Epithelial cell of proximal tubule (primary cell): Measurements from ENCODE around the gene ZNF232. TPM values are rescaled to one million over a fixed set of nuclear protein-coding genes. Genes with fewer than 3 reads are reported as not detected.
A peak's percentile ranks its signal among the peaks of the same experiment; 100 is the strongest.
"Not testable (repeated sequence)": the region's sequence is repeated elsewhere in the genome, so short reads cannot be mapped to it uniquely, and the experiment has no call there.

ENCODE experiments used
- DNase-seq: peaks from one replicate; pipeline ENCODE4 v3.0.0-alpha.2; 2011; ENCODE audit warnings: low read depth
- H3K4me3 ChIP-seq: 2 replicates; pipeline ENCODE4 v1.5.1; 2011; ENCODE audit warnings: low read depth, mild to moderate bottlenecking, low read length
- total RNA-seq: library from RNA; depleted of rRNA; stranded (reverse); fragments of >200 nt; gene quantifications from 2 replicates; pipeline ENCODE4 v1.2.3, GENCODE V29; 2015
- TF ChIP-seq, protein P1 (sequence below): conservative IDR thresholded peaks from 2 replicates; pipeline ENCODE4 v1.5.1; 2012; ENCODE audit warnings: low read depth, mild to moderate bottlenecking, low read length

ZNF232 gene
- total RNA-seq = 5.4 and 8.7 TPM in 2 replicates

DNA sequence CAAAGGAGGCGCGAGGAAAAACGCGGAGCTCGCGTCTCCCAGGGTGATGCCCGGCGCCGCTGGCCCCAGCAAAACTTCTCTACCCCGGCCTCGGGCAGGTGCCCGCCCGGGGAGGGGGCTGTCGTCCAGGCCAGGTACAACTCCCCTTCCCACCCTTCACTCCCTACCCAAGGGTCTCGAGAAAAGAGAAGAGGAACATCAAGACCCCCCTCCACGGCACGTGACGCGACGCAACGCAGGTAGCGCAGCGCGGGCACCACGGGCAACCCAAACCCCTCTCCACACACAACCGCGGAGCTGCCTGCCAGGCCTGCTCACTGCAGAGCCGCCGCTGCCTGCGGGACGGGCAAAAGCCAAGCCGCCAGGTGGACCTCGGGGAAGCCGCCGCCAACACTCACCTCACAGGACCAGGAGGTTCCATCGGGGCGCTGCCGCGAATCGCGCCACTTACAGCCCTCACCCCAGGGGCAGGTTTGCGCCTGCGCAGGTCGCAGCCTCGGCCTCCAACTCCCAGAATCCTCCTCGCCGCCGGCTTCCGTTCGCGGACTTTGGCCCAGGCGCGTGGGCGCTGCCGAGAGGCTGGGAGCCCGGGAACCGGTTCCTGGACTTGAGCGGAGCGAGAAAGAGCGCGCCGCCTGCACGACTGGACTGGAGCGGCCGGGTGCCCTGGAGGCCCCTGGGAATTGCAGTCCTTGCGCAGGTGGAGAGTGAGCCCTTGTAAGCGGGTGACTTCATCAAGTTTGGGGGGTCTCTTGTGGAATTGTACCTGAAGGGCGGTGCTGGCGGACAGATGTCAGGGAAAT is at the start of gene ZNF232:
Gene ZNF232, minus strand, starts transcription at position 477 of the 803 bp plus-strand sequence. Its CDS starts 56 bp downstream, at position 421.
- DNase-seq = peak; percentile 46
- TF ChIP-seq, protein P1, sequence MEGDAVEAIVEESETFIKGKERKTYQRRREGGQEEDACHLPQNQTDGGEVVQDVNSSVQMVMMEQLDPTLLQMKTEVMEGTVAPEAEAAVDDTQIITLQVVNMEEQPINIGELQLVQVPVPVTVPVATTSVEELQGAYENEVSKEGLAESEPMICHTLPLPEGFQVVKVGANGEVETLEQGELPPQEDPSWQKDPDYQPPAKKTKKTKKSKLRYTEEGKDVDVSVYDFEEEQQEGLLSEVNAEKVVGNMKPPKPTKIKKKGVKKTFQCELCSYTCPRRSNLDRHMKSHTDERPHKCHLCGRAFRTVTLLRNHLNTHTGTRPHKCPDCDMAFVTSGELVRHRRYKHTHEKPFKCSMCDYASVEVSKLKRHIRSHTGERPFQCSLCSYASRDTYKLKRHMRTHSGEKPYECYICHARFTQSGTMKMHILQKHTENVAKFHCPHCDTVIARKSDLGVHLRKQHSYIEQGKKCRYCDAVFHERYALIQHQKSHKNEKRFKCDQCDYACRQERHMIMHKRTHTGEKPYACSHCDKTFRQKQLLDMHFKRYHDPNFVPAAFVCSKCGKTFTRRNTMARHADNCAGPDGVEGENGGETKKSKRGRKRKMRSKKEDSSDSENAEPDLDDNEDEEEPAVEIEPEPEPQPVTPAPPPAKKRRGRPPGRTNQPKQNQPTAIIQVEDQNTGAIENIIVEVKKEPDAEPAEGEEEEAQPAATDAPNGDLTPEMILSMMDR = no peak
- peak within 1 kb of the TSS; percentile 80 for H3K4me3 ChIP-seq

DNA sequence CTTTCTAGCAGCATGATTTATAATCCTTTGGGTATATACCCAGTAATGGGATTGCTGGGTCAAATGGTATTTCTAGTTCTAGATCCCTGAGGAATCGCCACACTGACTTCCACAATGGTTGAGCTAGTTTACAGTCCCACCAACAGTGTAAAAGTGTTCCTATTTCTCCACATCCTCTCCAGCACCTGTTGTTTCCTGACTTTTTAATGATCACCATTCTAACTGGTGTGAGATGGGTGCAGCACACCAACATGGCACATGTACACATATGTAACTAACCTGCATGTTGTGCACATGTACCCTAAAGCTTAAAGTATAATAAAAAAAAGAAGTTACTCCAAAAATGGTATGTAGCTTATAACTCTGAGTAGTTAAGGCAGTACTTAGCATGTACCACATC is 49.0 kb upstream of the ZNF232 start:
- not testable (repeated sequence) for H3K4me3 ChIP-seq, DNase-seq

DNA sequence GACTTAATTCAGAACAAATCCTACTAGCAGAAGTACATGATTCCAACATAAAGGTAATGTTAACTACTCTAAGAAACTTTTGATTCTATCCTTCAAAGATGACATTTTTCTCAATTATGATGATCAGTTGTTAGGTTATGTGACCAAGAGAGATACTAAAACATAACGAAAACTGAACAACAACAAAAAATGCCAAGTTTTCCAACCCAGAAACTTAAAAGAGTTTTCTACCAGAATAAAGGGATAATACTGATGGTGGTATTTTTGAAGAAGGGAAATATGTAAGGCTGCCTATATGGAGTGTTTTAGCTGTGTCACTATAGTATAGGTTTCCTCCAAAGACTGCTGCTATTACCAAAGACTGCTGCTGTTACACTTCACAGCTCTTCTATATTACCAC is 34.4 kb upstream of the ZNF232 start:
- not testable (repeated sequence) for DNase-seq, H3K4me3 ChIP-seq

DNA sequence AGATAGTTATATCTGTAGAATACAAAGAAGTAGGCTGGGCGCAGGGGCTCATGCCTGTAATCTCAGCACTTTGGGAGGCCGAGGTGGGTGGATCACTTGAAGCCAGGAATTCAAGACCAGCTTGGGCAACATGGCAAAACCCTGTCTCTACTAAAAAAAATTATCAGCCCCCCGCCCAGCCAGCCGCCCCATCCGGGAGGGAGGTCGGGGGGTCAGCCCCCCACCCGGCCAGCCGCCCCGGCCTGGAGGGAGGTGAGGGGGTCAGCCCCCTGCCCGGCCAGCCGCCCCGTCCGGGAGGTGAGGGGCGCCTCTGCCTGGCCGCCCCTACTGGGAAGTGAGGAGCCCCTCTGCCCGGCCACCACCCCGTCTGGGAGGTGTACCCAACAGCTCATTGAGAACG is 31.2 kb upstream of the ZNF232 start:
- DNase-seq, H3K4me3 ChIP-seq: not testable (repeated sequence)

DNA sequence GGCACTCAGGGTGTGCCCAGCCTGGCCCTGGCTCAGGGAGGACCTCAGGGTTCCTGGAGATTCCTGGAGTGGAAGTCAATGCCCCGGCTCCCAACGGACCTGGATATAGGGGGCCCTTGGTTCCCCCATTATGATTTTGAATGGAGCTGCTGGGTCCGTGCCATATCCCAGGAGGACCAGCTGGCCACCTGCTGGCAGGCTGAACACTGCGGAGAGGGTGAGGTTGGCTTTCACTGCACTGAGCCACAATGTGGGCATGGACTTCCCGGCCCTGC is 27.7 kb upstream of the ZNF232 start:
- H3K4me3 ChIP-seq = no peak overlapping the region
- TF ChIP-seq, protein P1 = no peak
- no peak for DNase-seq

DNA sequence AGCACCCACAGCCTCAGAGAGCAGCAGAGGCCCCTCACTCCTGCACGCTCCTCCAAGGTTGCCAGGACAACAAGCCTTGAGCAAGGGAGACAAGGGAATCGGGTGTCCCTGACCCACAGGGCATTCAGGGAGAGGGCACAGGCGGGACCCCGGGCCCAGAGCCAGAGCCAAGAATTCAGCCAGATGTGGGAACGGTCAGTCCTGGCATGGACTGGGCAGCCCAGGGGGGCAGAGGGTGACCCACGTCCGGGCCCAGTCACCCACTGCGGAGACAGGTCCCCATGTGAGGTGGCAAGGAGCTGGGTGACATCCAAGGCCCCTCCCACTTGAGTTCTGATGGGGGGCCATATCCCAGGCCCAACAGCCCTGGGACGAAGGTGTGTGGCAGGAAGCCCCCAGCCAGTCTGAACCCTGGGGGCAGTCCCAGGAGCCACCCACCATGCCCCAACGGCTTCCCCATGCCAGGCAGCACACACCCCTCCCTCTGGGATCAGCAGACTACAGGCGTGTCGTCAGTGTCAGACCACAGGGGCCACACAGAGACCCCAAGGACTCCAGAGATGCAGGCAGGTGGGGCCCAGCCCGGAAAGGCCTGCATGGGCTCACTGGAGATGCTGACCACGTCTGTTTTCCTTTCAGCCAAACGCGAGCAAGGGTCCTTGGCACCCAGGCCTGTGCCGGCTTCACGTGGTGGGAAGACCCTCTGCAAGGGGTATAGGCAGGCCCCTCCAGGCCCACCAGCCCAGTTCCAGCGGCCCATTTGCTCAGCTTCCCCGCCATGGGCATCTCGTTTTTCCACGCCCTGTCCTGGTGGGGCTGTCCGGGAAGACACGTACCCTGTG is 27.2 kb upstream of the ZNF232 start:
- H3K4me3 ChIP-seq = no peak overlapping the region
- no peak for DNase-seq
- TF ChIP-seq, protein P1 = no peak

DNA sequence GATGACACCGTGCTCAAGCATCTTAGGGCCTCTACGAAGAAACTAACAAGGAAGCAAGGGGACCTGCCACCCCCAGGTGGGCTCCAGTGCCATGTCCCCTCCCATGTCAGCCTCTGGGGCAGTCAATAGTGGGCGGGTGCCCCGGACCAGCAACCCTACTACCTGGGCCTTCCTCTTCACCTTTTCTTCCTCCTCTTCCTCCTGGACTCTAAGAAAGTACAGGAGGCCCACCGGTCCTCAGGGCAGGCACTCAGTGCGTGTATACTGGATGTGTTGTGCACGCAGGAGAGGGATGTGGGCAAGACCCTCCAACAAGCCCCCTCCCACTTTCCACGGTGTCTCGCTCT is 26.5 kb upstream of the ZNF232 start:
- not testable (repeated sequence) for H3K4me3 ChIP-seq, DNase-seq

DNA sequence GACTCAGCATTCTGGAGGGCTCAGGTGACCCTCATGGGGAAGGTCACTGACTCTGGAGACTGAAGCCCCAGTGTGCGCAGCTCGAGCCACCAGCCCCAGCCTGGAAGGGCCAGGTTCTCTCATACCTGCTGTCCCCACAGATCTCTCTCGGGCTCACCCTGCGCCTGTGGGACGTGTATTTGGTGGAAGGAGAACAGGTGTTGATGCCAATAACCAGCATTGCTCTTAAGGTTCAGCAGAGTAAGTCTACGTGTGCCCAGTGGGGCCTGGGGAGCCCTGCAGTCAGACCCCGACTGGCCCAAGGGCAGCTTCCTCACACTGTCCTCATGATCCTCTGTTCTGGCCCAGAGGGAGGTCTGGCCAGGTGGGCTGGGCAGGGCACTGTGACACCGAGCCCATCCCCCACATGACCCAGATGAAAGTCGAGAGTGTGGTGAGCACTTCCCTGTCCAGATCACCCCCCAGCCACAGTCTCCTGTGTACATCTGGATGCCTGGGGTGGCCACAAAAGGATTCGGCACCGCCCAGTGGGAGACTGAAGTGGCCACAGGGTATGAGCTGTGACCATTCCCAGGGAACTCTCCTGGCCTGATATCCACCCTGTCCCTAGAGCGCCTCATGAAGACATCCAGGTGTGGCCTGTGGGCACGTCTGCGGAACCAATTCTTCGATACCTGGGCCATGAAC is 26.0 kb upstream of the ZNF232 start:
- not testable (repeated sequence) for DNase-seq, H3K4me3 ChIP-seq

DNA sequence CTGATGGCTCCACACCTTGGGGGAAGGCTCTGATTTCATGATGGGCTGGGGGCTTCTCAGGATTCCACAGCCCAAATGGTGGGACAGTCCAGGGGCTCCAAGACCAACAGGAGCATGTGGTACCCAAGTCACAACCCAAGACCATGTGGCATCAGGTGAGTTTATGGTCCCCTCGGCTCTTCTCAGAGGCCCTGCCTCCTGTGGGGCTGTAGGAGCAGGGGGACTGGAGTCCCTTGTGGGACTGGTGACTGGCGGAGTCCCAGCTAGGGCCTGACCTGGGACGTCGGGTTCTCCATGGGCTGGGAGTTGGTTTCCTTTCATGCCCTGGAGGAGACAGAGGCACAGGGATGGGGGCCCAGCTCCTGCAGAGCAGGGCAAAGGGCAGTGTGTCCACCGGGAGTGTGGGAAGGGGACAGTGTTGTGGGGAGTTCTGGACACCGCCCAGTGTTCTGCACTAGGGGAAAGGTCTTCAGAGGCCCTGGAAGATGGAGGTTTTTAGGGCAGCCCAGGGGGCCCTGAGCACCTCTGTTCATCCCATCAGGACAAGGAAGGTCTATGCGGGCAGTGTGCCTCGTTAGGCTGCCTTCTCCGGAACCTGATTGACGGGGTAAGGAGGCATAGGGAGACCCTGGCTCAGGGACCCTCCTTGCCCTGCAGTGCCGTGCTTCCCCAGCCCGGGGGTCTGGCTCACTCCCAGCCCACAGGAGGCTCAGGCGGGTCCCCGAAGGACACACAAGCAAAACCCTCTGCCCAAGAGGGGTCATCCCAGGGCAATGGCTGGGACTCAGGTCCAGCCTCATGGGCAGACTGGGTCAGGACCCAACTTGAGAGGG is 25.1 kb upstream of the ZNF232 start:
- not testable (repeated sequence) for DNase-seq, H3K4me3 ChIP-seq
